NK-92 treated with Interleukin-12 subunit alpha and Interleukin-12 subunit beta, amount 100 ng/mL, for 24 hours (cell line): ENCODE measurements around the gene TBL2.
"Not testable (repeated sequence)": the region's sequence is repeated elsewhere in the genome, so short reads cannot be mapped to it uniquely, and the experiment has no call there.

Experiments used
- DNase-seq: peaks from one replicate; lab custom pipeline; 2025; lab: John Stamatoyannopoulos, UW

TBL2 gene

GRCh38 chr7:73570521-73570920, 7.9 kb downstream of the TBL2 start:
- DNase-seq, result no peak

- DNase-seq, result no peak
Observed at GRCh38 chr7:73569042-73569608, 9.3 kb downstream of the TBL2 start.

DNA sequence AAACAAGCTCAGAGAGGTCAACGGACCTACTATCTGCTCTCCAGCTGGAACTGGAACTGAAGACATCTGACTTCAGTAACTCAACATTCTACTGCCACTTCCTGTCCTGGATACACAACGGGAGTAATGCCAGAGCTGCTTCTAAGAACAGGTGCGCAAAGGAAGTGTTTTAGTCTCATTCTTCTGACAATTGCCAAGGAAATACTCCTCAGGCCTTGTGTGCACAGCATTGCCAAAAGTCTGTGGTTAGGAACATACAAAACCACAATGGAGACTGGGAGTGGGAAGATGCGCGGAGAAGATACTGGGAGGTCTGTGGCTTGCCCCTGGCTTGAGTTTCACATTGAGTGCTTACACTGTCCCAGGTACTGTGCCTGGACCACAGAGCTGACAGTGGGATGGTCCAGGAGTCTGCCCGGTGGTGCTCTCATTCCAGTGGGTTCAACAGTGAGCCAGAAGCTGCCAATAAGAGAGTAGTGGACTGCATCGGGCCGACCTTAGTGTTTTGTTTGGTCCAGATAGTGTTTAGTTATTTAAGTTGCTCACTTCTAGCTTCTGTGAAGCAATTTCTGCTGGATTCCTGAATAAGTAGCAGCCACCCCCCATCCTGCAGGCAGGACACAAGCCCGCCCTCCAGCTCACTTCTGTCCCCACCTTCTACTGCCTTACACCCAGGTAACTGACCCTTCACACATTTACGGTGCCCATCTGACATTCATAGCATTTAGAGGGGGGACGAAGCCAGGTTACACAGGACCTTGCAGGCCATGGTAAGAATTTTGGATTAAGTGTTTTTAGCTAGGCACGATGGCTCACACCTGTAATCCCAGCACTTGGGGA, 10.3 kb downstream of the TBL2 start:
- DNase-seq, result no peak

DNA sequence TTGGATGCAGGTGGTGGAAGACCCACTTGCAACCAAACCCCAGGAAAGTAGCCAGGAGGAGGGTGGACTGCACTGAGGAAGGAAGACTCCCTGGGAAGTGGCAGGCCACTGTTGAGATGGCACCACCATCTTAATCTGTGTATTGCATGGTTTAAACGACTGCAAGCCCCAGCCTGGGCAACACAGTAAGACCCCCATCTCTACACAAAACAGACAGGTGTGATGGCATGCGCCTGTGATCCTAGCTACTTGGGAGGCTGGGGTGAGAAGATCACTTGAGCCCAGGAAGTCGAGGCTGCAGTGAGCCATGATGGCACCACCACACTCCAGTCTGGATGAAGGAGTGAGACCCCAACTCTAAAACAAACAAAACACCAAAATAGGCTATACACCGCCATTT, 11.2 kb downstream of the TBL2 start:
- DNase-seq, result no peak

GRCh38 chr7:73566431-73566830, 11.9 kb downstream of the TBL2 start:
- DNase-seq, result not testable (repeated sequence)

DNA sequence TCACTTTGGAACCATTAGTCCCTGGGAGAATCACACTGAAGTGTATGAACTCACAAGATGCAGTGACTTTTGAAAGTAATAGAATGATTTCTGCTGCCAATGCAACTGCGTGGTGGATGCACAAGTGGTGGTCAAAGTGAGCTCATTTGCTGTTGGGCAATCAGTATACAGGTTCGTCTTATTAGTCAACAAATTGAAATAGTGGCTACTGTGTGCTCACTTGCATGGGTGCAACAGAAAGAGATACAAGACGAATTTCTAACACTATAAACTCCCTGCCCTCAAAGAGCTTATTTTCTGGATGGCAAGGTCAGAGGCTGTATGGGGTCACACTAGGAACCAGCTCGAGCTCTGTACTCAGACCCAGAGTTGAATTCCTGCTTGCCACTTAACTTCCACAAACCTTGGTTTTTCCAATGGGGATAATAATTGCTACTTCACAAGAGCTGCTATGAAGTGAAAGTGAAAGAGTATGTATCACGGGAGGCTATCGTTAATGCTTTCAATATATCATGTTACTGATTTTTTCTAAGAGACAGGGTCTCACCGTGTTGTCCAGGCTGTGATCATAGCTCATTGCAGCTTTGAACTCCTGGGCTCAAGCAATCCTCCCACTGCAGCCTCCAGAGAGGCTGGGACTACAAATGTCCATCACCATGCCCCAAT, 12.6 kb downstream of the TBL2 start:
- no peak for DNase-seq

DNA sequence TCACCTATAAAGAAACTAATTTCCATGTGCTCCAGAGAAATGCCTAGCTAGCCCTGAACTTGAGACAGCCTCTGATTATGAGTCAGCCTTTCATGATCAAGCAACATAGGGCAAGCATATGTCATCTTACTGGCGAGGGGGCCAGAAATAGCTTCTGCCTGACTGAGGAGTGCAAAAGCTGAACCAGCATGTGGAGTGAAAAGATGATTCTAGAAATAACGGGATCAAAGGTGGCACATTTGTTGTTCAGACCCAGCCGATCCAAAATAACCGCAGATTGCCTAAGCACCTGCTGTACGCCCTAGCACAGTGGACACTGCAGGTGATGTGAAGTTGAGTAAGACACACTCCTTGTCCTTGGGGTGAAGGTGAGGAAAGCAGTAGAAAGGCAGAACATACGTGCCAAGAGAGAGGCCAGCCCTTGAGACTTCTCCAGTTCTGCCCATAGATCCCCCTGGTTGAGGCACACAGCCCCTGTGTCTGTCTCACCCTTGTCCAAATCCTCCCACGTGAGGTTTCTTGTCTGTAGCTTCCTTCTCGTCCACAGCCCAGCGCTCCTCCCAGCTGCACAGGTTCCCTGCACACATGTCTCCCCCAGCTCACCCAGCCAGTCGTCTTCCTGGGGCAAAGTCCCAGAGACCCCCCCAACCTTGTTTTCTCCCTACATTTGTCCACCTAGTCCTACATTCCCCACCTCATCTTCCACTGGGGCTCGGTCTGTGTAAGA, 18.1 kb downstream of the TBL2 start:
- no peak for DNase-seq

DNA sequence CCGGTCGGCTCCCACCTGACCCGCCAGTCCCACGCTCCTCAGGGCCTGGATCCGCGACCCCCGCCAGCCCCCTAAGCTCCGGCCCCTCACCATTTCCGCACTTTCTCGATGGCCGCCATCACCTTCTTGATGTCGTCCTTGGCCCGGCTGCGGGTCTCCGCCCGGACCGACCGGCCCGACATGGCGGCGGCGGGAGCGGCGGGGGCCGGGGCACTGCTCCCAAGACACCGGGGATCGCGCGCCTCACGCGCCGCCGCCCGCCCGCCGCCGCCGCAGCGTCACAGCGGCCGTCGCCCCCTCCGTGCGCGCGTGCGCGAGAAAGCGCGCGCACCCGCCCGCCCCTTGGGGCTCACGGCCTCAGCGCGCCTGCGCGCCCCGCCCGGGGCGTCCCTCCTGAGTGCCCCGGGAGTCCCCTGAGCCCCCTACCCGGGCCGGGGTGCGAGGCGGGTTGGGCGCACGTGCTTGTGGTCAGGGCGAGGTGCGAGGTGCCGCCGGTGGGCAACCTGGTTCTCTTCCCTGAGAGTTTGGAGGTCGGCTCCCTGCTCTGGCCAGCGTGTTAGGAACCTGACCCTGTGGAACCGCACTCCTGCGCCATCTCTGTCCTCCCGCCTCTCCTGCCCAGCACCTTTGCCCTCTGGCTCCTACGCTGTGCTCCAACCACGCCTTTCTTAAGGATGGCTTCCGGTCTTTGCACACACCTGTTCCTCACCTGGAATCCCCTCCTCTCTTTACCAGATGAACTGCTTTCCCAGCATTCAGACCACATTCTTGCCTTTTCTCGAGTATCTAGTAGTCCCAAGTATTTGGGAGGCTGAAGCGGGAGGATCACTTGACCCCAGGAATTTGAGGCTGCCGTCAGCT, 20.8 kb downstream of the TBL2 start, which contains the start of gene BCL7B:
TSS of gene BCL7B (minus strand) at position 294 of the 861 bp plus-strand sequence. CDS start at position 182, 112 bp downstream.
- peak; percentile 70 for DNase-seq

DNA sequence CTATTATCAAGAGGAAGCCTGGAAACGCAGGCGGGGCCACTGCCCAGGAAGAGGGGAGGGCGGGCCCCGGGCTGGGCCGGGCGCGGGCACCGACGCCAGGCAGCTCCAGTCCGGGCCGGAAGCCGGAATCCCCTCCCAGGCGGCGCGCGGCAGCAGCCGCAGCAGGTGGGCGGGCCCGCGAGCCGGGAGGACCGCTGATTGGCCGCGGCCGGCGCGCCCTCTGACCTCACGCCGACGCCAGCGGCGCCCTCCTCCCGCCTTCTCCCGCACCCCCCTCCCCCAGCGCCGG, 21.3 kb downstream of the TBL2 start:
- peak; percentile 92 for DNase-seq

DNA sequence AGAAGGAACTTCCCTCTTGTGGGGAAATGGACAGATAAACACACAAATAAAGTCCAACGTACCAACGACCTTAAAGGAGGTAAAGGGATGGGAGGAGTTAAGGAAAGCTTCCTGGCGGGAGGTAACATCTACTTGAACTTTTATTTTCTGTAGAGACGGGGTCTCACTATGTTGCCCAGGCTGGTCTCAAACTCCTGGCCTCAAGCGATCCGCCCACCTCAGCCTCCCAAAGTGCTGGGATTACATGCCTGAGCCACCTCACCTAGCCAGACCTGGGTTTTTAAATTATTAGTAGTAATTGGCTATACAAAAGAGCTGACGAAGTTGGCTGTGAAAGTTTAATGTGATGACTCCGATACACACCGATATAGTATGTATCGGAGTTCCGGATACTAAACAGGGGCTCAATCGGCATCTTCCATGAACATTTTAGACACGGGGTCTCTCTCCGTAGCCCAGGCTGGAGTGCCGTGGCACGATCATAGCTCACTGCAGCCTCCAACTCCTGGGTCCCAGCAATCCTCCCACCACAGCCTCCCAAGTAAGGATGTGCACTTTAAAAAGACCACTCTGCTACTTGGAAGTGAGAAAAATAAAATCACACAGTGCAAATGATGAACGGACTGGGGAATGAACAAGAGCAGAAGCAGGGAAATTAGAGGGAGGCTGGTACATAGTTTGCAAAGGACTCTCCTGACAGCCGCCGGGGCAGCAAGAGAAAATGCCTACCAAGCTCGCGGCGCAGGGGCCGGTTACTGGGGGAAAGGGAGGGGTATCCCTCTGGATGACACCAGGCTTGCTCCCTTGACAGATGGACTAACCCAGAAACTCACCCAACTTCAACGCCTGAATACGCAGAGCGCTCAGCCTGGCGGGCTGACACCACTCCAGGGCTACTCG, 21.9 kb downstream of the TBL2 start:
- no peak for DNase-seq

DNA sequence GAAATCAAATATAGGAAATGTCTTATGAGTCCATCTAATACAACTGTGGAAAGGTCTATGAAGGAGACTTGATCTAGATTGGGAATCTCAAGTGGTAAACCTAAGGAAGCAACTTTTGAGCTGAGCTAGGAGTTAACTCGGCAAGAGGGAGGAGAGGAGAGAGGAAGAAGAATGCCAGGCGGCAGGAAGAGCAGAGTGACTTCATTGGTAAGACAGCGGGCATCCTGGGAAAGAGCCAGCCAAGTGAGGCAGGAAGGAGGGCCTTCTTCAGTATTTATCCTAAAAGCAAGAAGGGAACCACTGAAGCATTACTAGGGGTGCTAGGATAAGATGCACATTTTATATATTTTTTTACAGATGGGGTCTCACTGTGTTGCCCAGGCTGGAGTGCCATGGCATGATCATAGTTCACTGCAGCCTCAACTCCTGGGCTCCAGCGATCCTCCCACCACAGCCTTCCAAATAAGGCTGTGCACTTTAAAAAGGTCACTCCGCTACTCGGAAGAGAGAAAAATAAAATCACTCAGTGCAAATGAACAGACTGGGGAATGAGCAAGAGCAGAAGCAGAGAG, 22.9 kb downstream of the TBL2 start:
- DNase-seq, result no peak

- DNase-seq, result not testable (repeated sequence)
Observed at GRCh38 chr7:73550093-73550492, 28.3 kb downstream of the TBL2 start.

GRCh38 chr7:73549176-73549575, 29.2 kb downstream of the TBL2 start:
- no peak for DNase-seq

DNA sequence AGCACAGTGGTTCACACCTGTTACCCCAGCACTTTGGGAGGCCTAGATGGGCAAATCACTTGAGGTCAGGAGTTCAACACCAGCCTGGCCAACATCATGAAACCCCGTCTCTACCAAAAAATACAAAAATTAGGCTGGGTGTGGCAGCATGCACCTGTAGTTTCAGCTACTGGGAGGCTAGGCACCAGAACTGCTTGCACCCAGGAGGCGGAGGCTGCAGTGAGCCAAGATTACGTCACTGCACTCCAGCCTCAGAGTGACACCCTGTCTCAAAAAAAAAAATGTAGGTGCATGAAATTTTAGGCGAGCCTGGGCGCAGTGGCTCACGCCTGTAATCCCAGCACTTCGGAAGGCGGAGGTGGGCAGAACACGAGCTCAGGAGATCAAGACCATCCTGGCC, 30.5 kb downstream of the TBL2 start:
- no peak for DNase-seq

GRCh38 chr7:73544678-73545077, 33.7 kb downstream of the TBL2 start:
- no peak for DNase-seq

DNA sequence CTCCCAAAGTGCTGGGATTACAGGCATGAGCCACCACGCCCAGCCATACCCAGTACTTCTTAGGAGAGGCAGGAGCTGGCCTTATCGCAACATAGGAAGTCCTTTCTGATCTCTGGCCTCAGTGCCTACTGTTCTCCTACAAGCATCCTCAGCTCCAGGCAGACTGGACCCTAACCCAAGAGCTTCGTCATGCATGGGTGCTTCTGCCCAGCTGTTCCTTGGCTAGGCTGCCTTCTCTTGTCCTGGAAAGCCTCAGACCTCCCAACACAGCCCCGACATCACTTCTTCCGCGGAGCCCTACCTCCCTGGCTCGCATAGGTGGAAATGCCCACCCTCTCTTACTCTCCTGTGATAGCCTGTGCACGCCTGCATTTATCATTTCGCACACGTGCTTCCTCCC, 36.7 kb downstream of the TBL2 start:
- no peak for DNase-seq

- DNase-seq, result no peak
Observed at GRCh38 chr7:73539709-73540108, 38.7 kb downstream of the TBL2 start.

DNA sequence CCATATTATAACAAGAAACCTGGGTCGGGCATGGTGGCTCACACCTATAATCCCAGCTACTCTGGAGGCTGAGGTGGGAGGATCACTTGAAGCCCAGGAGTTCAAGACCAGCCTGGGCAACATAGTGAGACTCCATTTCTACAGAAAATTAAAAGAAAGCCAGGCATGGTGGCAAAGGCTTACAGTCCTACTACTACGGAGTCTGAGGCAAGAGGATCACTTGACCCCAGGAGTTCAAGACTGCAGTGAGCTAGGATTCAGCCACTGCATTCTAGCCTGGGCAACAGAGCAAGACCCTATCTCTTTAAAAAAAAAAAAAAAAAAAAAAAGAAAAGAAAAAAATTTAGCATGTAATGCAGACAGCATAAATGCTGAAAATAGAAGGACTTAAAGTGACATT, 39.9 kb downstream of the TBL2 start:
- DNase-seq, result not testable (repeated sequence)

DNA sequence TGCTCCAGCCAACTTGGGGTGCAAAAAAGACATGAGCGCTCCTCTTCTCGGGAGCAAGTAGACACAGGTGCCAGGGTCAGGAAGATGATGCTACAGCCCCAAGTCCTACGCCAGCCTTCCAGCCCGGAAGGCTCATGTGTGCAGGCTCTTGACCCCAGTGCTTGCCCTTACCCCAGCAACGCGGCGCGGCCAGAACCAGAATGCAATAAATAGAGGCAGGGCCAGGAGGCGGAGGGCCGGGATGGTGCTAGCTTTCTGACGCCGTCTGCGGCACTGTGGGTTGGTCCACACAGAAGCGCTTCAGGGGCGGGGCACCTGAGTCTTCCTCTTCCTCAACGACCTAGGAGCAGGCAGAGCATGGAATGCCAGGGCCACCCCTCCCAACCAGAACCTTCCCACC, 41.3 kb downstream of the TBL2 start:
- DNase-seq, result no peak

DNA sequence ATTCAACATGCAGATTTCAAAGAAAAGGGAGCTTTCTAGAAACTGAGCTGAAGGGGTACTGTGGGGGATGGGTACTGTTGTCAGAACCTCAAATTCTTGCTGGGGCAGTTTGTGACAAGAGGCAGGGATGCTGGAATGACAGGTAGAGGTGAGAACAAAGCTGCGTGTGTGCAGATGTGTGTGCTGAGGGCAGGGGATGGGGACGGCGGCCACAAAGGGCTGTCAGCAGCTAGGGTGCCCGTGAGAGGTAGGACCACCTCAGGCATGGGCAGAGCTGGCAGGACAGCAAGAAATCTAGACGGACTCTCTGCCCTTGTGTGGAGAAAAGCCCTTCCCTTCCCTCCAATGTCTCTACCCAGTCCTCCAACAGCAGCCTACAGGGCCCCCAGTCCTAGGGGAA, 41.9 kb downstream of the TBL2 start:
- no peak for DNase-seq
